Measurements from ENCODE around the gene ST6GAL2. TPM values are rescaled to one million over a fixed set of nuclear protein-coding genes. Genes with fewer than 3 reads are reported as not detected.

ST6GAL2 gene
- total and polyA plus RNA-seq, 2 experiments from 2014 or later = 0.46 to 0.57 TPM

DNA sequence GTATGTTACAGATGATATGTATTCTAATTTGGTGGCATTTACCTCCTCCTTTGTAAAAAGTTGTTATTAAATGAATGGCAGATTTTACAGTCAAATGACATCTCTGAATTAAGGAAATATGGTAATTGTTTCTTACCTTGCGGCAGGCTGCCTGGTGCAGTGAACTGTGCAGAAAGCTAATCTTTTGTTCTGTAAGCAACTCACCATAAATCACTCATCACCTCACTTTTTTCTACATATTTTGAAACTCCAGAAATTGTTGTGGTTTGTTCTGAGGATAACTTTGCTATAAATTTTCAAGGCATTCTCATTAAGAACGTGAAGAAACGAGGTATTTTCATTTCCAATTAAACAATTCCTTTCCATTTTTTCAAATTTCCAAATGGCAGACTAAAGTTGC is 52.7 kb downstream of the ST6GAL2 start:
- TF ChIP-seq, protein P1, sequence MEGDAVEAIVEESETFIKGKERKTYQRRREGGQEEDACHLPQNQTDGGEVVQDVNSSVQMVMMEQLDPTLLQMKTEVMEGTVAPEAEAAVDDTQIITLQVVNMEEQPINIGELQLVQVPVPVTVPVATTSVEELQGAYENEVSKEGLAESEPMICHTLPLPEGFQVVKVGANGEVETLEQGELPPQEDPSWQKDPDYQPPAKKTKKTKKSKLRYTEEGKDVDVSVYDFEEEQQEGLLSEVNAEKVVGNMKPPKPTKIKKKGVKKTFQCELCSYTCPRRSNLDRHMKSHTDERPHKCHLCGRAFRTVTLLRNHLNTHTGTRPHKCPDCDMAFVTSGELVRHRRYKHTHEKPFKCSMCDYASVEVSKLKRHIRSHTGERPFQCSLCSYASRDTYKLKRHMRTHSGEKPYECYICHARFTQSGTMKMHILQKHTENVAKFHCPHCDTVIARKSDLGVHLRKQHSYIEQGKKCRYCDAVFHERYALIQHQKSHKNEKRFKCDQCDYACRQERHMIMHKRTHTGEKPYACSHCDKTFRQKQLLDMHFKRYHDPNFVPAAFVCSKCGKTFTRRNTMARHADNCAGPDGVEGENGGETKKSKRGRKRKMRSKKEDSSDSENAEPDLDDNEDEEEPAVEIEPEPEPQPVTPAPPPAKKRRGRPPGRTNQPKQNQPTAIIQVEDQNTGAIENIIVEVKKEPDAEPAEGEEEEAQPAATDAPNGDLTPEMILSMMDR (IDR thresholded peaks at IDR 0.05; ENCODE audit: low read depth, low read length) = no peak
- no peak for DNase-seq (ENCODE audit: low read depth in 1 of 2, low spot score in 1 of 2)
- H3K9me3 ChIP-seq (ENCODE audit: low read depth) = no peaks in the 10 kb centered on the region
- no peak overlapping the region for H3K27ac ChIP-seq
- no peaks in the 10 kb centered on the region for H3K27me3 ChIP-seq
- H3K4me3 ChIP-seq = no peak overlapping the region
- H3K36me3 ChIP-seq = no peaks in the 10 kb centered on the region
- H3K4me1 ChIP-seq (ENCODE audit: low read depth) = no peaks in the 10 kb centered on the region

DNA sequence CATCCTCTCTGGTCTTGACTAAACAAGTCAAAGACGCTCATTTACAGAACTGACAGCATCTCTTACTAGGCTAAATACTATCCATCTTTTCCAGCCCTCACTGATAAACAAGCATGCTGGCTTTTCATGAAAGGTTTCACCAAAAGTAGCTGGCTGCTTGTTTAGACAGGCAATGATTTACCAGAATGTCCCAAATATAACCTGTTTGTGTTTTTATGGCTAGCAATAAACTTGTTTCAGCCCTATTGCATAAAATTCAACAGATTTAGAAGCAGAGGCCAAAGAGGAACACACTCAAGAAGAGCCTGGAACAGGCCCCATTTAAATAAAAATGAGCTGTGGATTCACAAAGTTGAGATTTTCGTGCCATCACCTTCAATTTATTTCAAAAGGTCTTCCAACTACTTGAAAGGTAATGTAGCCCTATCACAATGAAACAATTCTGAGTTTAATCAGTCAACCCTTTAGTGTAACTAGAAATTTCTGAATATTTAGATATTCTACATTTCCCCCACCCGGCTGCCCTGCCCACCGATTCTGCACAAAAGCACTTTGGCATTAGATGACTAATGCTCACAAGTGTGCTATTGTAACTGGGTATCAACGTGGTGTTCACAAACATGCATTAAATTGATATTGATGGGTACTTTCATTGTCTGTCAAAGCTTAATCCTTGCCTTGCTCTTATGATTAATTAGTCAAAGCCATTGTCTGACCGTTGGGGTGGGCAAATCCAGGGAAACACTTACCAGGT is 54.0 kb downstream of the ST6GAL2 start:
- TF ChIP-seq, protein P1 (IDR thresholded peaks at IDR 0.05; ENCODE audit: low read depth, low read length) = no peak
- Histone ChIP-seq H3K4me1 (ENCODE audit: low read depth) (no peaks in the 10 kb centered on the region), H3K4me3 (no peak overlapping the region), H3K36me3 (no peaks in the 10 kb centered on the region), H3K27me3 (no peaks in the 10 kb centered on the region), H3K27ac (no peak overlapping the region), H3K9me3 (ENCODE audit: low read depth) (no peaks in the 10 kb centered on the region)
- DNase-seq (ENCODE audit: low read depth in 1 of 2, low spot score in 1 of 2) = no peak

DNA sequence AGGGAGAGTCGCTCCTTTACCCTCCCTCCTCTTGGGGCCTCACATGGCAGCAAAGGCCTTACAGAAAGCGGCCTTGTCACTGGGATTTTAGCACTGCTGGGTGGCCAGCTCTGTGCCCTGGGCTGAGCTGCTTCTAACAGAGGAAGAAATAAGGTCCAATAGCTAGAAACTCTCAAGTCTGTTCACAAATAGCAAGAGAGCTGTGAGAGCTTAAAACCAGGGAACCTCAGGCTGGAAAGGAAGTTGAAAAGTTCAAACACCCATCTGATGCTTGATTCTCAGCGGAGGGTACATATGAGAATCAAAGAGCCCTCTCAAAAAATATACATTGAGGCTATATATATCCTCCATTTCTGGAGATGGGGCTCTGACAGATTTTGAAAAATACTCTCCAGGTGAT is 54.7 kb downstream of the ST6GAL2 start:
- TF ChIP-seq, protein P1 (IDR thresholded peaks at IDR 0.05; ENCODE audit: low read depth, low read length) = no peak

DNA sequence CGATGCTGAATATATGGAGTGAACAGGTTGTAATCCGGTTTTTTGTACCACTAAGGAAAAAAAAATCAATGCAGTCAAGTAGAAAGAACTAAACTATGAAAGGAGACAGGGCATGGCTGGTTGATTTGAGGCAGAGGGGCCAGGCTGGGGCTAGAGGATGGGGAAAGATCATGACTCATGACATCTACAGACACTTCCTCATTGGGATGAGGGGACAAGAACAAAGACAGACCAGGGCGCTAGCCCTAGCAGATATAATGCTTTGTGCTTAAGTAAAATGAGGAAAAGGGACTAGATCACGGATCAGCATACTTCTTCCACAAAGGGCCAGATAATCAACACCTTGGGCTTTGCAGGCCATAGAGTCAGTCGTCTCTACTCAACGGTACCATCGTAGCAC is 55.8 kb downstream of the ST6GAL2 start:
- no peaks in the 10 kb centered on the region for H3K36me3 ChIP-seq
- no peak overlapping the region for H3K27ac ChIP-seq
- TF ChIP-seq, protein P1 (IDR thresholded peaks at IDR 0.05; ENCODE audit: low read depth, low read length) = no peak
- no peaks in the 10 kb centered on the region for H3K4me1 ChIP-seq (ENCODE audit: low read depth)
- H3K4me3 ChIP-seq = no peak overlapping the region
- H3K27me3 ChIP-seq = no peaks in the 10 kb centered on the region
- DNase-seq (ENCODE audit: low read depth in 1 of 2, low spot score in 1 of 2) = no peak
- no peaks in the 10 kb centered on the region for H3K9me3 ChIP-seq (ENCODE audit: low read depth)

More for the DNA sequence above, 54.7 kb downstream of the ST6GAL2 start:
- no peaks in the 10 kb centered on the region for H3K4me1 ChIP-seq (ENCODE audit: low read depth)
- H3K4me3 ChIP-seq = no peak overlapping the region
- no peak overlapping the region for H3K27ac ChIP-seq
- DNase-seq (ENCODE audit: low read depth in 1 of 2, low spot score in 1 of 2) = no peak
- H3K27me3 ChIP-seq = no peaks in the 10 kb centered on the region
- H3K36me3 ChIP-seq = no peaks in the 10 kb centered on the region
- H3K9me3 ChIP-seq (ENCODE audit: low read depth) = no peaks in the 10 kb centered on the region

DNA sequence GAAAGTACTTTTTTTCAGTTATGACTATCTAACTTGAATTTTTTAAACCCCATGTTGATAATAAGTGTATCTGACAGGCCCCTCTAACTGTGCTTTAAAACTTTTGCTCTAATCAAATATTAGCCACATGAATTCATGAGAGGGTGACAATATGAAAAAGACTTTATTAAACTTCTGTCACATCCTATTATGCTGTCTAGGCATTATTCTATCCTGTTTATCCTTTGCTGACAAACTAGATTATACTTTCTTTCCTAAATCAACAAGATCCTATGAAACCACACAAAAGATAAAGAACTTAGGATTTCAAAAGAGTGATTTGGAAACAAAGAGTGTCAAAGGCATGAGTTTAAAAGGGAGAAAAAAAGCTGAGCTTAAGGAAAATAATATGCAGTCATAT is 57.8 kb downstream of the ST6GAL2 start:
- Histone ChIP-seq H3K27me3 (no peaks in the 10 kb centered on the region), H3K36me3 (no peaks in the 10 kb centered on the region), H3K27ac (no peak overlapping the region), H3K4me3 (no peak overlapping the region), H3K4me1 (ENCODE audit: low read depth) (no peaks in the 10 kb centered on the region), H3K9me3 (ENCODE audit: low read depth) (no peaks in the 10 kb centered on the region)
- DNase-seq (ENCODE audit: low read depth in 1 of 2, low spot score in 1 of 2) = no peak
- TF ChIP-seq, protein P1 (IDR thresholded peaks at IDR 0.05; ENCODE audit: low read depth, low read length) = no peak
